GM12874 (cell line): ENCODE data around the gene TMEM8B.

Source experiments
- CTCF ChIP-seq: IDR thresholded peaks from 2 replicates; pipeline ENCODE4 v1.5.1; 2011; ENCODE audit warnings: low read depth, mild to moderate bottlenecking, control low read depth, low read length, moderate library complexity; ENCODE audit not compliant: insufficient read depth

Gene TMEM8B

GRCh38 chr9:35907711-35908503, 78.9 kb downstream of the TMEM8B start:
- no peak for TF ChIP-seq CTCF

- no peak for TF ChIP-seq CTCF
Measured at GRCh38 chr9:35908504-35909125, 79.6 kb downstream of the TMEM8B start.

DNA sequence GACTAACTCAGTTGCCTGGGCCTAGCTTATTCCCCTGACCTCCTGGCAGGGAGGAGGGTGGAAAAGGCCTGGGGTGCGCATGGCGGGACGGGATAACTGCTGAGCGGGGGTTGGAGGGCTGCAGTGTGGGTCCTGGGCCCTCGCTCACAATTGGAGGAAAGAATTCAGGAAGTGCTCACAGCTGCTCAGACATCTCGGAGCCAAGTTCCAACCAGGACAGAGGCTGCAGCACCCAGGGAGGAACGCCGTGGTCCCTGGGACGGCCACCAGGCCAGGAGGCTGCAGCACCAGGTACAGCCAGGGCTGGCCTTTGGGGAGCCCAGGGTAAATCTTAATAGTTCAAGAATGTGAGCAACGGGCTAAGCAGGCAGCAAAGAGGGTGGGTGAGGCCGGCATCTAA, 80.2 kb downstream of the TMEM8B start, which contains the start of gene SPAAR:
Gene SPAAR, plus strand, starts transcription at position 217 of the 400 bp plus-strand sequence. CDS start 974 bp downstream, outside the sequence.
- no peak for TF ChIP-seq CTCF

DNA sequence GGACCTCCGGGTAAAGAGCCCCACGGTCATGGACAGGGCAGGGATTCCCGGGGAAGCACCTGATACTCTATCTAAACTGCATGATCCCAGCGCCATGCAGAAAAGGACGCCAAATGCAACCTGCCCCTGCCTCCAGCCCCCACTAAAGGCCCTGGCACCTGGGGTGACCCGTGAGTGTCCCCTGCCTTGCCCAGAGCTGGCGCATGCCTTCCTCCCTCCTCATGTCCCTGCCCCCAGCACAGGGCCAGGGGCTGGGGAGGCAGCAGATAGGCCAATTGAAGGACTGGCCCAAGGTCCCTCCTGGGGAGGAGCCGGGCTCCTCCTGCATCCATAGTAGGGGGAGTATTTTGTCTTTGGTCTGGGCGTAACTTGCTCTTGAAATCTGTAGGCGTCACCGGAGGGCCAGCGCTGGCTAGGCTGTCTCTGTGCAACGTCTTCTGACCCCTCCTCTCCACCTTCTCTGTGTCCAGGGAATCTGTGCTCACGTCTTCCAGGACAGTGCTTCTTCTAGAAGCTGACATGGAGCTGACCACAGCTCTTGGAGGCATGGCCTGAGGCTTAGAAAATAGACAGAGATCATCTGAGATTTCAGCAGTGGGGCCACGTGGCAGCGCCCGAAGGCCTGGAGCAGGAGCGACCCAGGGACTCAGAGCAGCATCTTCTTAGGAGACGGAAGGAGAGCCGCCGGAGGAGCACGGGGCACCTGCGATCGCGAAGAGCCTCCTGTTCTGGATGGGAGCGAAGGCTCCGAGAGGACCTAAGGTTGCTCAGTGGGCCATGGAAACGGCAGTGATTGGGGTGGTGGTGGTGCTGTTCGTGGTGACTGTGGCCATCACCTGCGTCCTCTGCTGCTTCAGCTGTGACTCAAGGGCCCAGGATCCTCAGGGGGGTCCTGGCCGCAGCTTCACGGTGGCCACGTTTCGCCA, 80.9 kb downstream of the TMEM8B start:
- no peak for TF ChIP-seq CTCF

DNA sequence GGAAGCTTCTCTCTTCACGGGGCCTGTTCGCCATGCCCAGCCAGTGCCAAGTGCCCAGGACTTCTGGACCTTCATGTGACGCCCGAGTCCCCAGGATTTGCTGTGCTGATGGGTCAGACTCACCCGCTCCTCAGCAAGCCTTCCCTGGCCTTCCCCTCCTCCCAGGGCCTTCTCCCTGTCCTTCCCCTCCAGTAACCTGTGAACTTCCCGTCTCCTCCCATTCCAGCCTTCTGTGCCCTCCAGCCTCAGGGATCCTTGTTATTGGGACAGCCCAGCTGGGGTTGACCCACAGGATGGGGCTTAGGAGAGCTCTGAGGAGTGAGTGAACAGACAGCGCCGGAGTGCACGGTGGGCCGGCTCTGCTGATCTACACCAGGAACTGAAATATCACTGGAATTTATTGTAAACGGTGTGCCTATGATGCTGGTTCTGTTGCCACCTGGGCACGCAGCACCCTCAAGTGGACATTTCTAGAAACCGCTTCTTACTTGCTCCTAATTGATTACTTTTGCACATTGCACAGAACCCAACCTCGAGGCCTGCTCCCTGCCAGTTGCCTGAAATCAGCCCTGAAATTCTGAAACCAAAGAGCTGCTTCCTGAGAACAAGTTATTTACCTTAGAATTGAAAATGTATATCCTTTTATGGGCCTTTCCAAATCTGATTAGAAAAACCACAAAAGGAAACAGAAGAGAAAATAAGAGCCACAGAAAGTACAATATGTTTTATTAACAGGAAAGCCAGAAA, 81.8 kb downstream of the TMEM8B start:
- peak; percentile 45; the same call in 1 of the 2 replicates for TF ChIP-seq CTCF

DNA sequence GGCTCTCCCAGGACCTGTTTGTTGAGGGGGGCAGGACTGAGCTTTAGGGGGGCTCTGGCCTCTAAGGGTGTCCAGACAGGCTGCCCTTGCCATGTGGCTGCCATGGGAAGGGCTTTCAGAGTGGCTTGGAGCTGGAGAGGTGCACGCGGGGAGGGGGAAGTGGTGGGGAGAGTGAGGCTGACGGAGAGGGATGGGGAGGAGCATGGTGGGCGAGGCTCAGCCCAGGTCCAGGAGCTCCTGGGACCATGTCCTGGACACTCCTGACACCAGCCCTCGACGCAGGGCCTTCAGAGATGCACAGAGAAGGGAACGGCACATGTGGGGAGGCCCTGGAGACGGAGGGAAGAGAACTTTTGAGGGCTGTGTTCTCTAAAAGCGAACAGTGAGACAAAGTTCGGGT, 82.7 kb downstream of the TMEM8B start:
- no peak for TF ChIP-seq CTCF
